IMR-90 (cell line): Measurements from ENCODE around the gene KRT32.

Source experiments
- CEBPB ChIP-seq: IDR thresholded peaks from 2 replicates; pipeline ENCODE4 v1.6.1; 2012; ENCODE audit warnings: low read depth, low read length, improper control_type of control experiment
- NFE2L2 ChIP-seq: fragments of 150-350 bp; IDR thresholded peaks from 2 replicates; pipeline ENCODE4 v1.6.1; 2016; ENCODE audit warnings: low read depth, mild to moderate bottlenecking, low read length
- POLR2A ChIP-seq: IDR thresholded peaks from 2 replicates; pipeline ENCODE4 v1.6.1; 2012; ENCODE audit warnings: mild to moderate bottlenecking, low read depth, low read length
- SMC3 ChIP-seq: fragments of 150-350 bp; IDR thresholded peaks from 2 replicates; pipeline ENCODE4 v1.6.1; 2016; ENCODE audit warnings: low read depth, mild to moderate bottlenecking, antibody characterized with exemption, low read length, moderate library complexity
- TF ChIP-seq, protein P1 (sequence below): conservative IDR thresholded peaks from 2 replicates; pipeline ENCODE4 v1.5.1; 2012; ENCODE audit warnings: mild to moderate bottlenecking, low read depth, low read length, improper control_type of control experiment

DNA sequence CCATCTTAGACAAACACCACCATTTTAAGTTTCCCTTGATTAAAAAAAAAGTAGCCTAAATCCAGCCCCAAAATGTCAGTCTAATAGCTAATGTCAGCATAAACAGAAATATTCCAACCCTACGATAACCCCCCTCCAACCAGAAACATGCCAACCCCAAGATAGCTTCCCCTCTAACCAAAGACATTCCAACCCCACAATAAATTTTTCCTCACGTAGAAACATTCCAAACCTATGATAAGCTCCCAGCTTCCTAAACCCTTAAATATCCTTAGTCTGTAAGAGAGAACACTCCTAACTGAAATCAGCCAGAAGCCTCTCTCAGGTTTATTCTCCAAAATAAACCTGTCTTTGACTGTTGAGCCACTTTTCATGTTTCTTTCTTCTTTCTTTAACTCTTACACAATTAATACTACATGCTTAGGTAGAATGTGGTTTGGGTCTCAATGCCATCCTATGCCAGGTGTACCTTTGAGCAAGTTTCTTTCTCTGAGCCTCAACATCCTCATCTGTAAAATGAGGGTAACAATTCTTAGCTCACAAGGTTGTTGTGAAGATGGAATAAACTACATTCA, 15.9 kb downstream of the KRT32 start:
- TF ChIP-seq SMC3 (no peak), CEBPB (no peak), POLR2A (no peak), NFE2L2 (no peak)
- TF ChIP-seq, protein P1, sequence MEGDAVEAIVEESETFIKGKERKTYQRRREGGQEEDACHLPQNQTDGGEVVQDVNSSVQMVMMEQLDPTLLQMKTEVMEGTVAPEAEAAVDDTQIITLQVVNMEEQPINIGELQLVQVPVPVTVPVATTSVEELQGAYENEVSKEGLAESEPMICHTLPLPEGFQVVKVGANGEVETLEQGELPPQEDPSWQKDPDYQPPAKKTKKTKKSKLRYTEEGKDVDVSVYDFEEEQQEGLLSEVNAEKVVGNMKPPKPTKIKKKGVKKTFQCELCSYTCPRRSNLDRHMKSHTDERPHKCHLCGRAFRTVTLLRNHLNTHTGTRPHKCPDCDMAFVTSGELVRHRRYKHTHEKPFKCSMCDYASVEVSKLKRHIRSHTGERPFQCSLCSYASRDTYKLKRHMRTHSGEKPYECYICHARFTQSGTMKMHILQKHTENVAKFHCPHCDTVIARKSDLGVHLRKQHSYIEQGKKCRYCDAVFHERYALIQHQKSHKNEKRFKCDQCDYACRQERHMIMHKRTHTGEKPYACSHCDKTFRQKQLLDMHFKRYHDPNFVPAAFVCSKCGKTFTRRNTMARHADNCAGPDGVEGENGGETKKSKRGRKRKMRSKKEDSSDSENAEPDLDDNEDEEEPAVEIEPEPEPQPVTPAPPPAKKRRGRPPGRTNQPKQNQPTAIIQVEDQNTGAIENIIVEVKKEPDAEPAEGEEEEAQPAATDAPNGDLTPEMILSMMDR = no peak
